Fibroblast of pulmonary artery (primary cell): ENCODE data around the gene C11orf97.

Experiments used
- DNase-seq: peaks from one replicate; pipeline ENCODE4 v3.0.0-alpha.2; 2010; ENCODE audit warnings: low read depth
- H3K4me3 ChIP-seq: replicated peaks from 2 replicates; pipeline ENCODE4 v1.5.1; 2011; ENCODE audit warnings: low read depth, mild to moderate bottlenecking, control low read depth, low read length, moderate library complexity
- TF ChIP-seq, protein P1 (sequence below): IDR thresholded peaks from 2 replicates; pipeline ENCODE4 v1.5.1; 2011; ENCODE audit warnings: mild to moderate bottlenecking, control low read depth, low read length, inconsistent platforms; ENCODE audit errors: missing control alignments

C11orf97 gene

DNA sequence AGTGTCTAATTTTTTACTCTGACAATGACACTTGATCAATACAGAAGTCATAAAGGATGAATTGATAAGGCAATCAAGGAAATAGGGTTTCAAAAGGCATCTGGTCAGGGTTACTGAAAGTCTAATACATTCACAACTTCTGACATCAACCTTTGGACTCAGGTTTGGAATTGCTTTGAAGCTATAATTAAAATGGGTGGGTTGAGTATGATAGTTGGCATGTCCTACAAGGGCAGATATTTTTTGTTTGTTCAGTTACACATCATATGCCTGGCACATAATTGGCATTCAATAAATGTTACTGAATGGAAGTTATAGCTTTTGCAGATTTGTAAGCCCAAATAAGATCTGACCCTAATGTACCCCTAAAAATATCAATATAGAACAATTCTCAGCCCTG, 24.1 kb downstream of the C11orf97 start:
- no peak for DNase-seq
- TF ChIP-seq, protein P1, sequence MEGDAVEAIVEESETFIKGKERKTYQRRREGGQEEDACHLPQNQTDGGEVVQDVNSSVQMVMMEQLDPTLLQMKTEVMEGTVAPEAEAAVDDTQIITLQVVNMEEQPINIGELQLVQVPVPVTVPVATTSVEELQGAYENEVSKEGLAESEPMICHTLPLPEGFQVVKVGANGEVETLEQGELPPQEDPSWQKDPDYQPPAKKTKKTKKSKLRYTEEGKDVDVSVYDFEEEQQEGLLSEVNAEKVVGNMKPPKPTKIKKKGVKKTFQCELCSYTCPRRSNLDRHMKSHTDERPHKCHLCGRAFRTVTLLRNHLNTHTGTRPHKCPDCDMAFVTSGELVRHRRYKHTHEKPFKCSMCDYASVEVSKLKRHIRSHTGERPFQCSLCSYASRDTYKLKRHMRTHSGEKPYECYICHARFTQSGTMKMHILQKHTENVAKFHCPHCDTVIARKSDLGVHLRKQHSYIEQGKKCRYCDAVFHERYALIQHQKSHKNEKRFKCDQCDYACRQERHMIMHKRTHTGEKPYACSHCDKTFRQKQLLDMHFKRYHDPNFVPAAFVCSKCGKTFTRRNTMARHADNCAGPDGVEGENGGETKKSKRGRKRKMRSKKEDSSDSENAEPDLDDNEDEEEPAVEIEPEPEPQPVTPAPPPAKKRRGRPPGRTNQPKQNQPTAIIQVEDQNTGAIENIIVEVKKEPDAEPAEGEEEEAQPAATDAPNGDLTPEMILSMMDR: no peak
- H3K4me3 ChIP-seq: no peak overlapping the region

DNA sequence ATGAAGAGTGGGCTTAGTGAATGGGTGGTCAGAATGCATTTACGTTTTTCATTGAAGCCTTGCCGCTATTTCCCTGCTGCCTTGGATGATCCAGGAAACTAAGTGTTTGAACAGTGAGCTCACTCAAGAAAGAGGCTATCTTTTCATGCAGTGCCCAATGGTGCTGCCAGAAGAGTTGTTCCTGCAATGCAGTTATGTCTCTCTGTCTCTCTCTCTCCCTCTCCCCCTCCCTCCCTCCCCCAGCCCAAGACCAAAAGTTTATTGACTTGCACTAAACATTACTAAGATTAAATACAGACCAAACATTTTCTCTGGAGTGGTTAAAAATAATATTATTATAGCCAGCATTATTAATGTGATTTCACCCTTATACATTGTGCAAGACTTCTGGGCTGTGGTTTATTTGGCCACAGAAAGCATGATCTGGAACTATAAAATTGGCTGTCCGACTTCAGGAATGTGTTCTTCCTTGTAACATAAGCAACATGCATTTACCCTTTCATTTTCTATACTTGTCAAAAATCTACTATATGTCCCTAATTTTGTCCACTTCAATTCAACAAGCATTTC, 24.9 kb downstream of the C11orf97 start:
- TF ChIP-seq, protein P1: no peak
- peak; percentile 64 for DNase-seq
- no peak overlapping the region for H3K4me3 ChIP-seq

DNA sequence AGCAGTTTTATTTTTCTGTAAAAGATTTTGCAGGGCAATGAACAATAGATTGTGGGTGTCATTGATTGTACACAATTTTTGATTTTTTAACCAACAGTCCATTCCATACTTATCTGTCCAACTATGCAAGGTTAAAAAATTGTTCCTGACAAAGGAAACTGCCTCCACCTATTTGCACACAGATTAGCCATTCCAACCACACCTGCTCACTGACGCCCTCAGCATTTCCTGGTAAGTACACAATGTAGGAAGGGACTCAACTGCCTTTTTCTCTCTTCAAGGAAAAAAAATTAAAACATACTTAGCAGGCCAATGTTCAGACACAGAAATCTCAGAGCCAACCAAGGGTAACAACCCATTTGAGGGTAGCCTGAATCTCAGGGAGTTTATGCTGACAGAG, 27.2 kb downstream of the C11orf97 start:
- no peak for DNase-seq
- TF ChIP-seq, protein P1: no peak

DNA sequence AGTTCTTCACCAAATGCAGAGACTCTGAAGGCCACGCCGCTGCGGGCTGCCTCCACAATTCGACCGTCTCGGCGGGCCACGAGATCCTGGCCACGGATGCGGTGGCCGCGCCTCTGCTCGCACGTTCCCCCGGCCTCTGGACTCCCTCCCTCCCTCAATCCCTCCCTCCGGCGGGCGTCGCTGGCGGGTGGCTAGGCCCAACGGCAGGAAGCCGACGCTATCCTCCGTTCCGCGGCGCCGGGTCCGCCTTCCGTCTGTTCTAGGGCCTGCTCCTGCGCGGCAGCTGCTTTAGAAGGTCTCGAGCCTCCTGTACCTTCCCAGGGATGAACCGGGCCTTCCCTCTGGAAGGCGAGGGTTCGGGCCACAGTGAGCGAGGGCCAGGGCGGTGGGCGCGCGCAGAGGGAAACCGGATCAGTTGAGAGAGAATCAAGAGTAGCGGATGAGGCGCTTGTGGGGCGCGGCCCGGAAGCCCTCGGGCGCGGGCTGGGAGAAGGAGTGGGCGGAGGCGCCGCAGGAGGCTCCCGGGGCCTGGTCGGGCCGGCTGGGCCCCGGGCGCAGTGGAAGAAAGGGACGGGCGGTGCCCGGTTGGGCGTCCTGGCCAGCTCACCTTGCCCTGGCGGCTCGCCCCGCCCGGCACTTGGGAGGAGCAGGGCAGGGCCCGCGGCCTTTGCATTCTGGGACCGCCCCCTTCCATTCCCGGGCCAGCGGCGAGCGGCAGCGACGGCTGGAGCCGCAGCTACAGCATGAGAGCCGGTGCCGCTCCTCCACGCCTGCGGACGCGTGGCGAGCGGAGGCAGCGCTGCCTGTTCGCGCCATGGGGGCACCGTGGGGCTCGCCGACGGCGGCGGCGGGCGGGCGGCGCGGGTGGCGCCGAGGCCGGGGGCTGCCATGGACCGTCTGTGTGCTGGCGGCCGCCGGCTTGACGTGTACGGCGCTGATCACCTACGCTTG, 31.7 kb downstream of the C11orf97 start, which contains the start of gene FUT4:
Gene FUT4 (plus strand): TSS at position 227 of the 951 bp plus-strand sequence. CDS start 213 bp downstream, at position 440.
- peak within 1 kb of the TSS; percentile 57 for H3K4me3 ChIP-seq
- TF ChIP-seq, protein P1: no peak
- peak; percentile 76 for DNase-seq

More for the DNA sequence above, 27.2 kb downstream of the C11orf97 start:
- no peak overlapping the region for H3K4me3 ChIP-seq

DNA sequence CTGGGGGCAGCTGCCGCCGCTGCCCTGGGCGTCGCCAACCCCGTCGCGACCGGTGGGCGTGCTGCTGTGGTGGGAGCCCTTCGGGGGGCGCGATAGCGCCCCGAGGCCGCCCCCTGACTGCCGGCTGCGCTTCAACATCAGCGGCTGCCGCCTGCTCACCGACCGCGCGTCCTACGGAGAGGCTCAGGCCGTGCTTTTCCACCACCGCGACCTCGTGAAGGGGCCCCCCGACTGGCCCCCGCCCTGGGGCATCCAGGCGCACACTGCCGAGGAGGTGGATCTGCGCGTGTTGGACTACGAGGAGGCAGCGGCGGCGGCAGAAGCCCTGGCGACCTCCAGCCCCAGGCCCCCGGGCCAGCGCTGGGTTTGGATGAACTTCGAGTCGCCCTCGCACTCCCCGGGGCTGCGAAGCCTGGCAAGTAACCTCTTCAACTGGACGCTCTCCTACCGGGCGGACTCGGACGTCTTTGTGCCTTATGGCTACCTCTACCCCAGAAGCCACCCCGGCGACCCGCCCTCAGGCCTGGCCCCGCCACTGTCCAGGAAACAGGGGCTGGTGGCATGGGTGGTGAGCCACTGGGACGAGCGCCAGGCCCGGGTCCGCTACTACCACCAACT, 32.5 kb downstream of the C11orf97 start:
- H3K4me3 ChIP-seq: peak overlapping the region; percentile 57
- DNase-seq: no peak

More for the DNA sequence above, 32.5 kb downstream of the C11orf97 start:
- TF ChIP-seq, protein P1: no peak
